ENCODE measurements around the gene TMEM52B.
"Not testable (repeated sequence)": the region's sequence is repeated elsewhere in the genome, so short reads cannot be mapped to it uniquely, and the experiment has no call there.

Gene TMEM52B

DNA sequence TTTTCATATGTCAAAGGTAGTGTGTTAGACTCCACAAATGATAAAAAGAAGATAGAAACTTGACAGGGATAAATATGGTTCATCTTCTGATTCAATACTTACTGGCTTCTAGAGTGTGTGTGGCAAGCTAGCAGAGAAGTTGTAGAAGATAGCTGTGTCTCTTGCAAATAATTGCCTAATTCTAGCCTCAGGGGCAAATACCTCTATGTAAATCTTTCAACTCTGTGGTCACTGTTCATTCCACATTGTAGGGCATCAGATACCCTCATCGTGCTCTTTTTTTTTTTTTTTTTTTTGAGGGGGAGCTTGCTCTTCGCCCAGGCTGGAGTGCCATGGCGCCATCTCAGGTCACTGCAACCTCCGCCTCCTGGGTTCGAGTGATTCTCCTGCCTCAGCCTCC, 8.6 kb upstream of the TMEM52B start:
- Histone ChIP-seq H3K9me3 (ENCODE audit: control insufficient read depth in 2 of 2, low read length in 2 of 2) (no peaks in the 10 kb centered on the region), H3K4me1 (ENCODE audit: control insufficient read depth in 2 of 2, insufficient read depth in 2 of 2, low read length in 2 of 2) (peaks cover 0 to 2% of the 10 kb centered on the region in 2 donors), H3K27ac (ENCODE audit: low read depth in 2 of 2, low read length in 2 of 2) (no peak overlapping the region), H3K27me3 (ENCODE audit: control insufficient read depth in 2 of 2, insufficient read depth in 2 of 2, low read length in 2 of 2) (no peaks in the 10 kb centered on the region), H3K4me3 (ENCODE audit: low read length in 2 of 2) (no peak overlapping the region), H3K36me3 (ENCODE audit: control insufficient read depth in 2 of 2, insufficient read depth in 2 of 2, low read length in 2 of 2) (no peaks in the 10 kb centered on the region), H3K9ac (ENCODE audit: low read depth in 1 of 2, low read length in 2 of 2) (no peak overlapping the region)

DNA sequence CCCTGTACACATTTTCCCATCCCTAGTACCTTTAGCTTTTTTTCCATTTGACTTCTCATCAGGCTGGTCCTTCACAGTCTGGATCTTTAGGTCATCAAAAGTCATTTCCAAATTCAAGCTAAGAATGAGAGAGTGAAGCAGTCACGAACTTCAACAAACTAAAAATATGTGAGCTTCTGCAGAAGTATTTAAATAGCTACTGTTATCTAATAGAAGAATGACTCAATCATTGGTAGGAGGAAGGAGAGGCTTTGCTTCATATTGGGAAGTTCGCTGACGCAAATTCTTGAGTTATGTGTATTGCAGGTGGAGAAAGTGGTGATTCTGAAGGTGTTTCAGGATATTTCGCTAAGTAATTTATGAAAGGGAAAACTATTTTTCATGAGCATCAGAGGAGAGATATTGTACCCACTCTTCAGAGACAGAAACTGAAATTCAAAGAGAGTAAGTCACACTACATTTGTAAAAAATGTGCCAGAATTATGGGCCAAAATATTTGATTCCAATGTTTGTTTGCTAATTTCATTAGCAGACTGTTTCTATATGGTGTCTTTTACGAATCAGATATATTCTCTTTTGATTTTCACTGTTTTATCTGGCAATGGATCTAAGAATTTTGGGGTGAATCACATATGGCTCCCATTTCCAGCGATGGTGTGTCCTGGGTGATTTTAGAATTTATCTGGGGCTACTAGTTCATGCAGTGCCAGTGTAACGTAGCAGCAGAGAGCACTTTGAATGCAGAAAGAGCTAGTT, 6.7 kb upstream of the TMEM52B start, which contains the start of gene OLR1:
Gene OLR1, minus strand, starts transcription at position 160 of the 756 bp plus-strand sequence. Its CDS starts 55 bp downstream, at position 105.
- Histone ChIP-seq H3K4me3 (ENCODE audit: low read length in 2 of 2) (no peak within 1 kb of the TSS), H3K36me3 (ENCODE audit: control insufficient read depth in 2 of 2, insufficient read depth in 2 of 2, low read length in 2 of 2) (no peaks in the 10 kb centered on the region), H3K27ac (ENCODE audit: low read depth in 2 of 2, low read length in 2 of 2) (no peak within 1 kb of the TSS), H3K9me3 (ENCODE audit: control insufficient read depth in 2 of 2, low read length in 2 of 2) (no peaks in the 10 kb centered on the region), H3K9ac (ENCODE audit: low read depth in 1 of 2, low read length in 2 of 2) (no peak within 1 kb of the TSS), H3K27me3 (ENCODE audit: control insufficient read depth in 2 of 2, insufficient read depth in 2 of 2, low read length in 2 of 2) (no peaks in the 10 kb centered on the region), H3K4me1 (ENCODE audit: control insufficient read depth in 2 of 2, insufficient read depth in 2 of 2, low read length in 2 of 2) (peaks cover 4 to 10% of the 10 kb centered on the region in 2 donors)

DNA sequence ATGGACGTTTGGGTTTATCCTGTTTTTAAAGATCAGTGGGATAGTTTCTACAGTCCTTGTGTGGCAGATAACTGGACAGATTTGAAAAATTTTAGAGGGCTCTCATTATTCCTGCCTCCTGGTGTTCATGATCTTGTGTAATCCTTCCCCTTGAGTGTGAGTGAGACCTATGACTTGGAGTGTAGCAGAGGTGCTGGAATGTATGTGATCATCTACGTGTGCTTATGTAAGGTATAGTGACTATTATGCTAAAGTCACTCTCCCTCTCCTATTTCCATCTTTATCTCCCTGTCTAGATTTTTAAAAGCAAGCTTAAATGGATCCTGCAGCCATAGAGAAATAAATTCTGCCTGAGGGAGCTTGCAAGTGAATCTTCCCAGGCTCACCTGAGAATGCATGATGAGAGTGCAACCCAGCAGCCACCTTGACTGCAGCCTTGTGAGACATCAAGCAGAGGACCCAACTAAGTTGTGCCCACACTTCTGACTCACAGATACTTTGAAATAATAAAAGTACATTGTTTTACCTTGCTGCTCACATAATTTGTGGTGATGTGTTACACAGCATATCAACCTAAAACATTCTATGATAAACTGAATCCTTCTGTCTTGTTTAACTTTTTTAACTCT, 3.7 kb upstream of the TMEM52B start:
- Histone ChIP-seq H3K36me3 (ENCODE audit: control insufficient read depth in 2 of 2, insufficient read depth in 2 of 2, low read length in 2 of 2) (no peaks in the 10 kb centered on the region), H3K4me3 (ENCODE audit: low read length in 2 of 2) (no peak overlapping the region), H3K27me3 (ENCODE audit: control insufficient read depth in 2 of 2, insufficient read depth in 2 of 2, low read length in 2 of 2) (no peaks in the 10 kb centered on the region), H3K9ac (ENCODE audit: low read depth in 1 of 2, low read length in 2 of 2) (no peak overlapping the region), H3K4me1 (ENCODE audit: control insufficient read depth in 2 of 2, insufficient read depth in 2 of 2, low read length in 2 of 2) (peaks cover 4 to 10% of the 10 kb centered on the region in 2 donors), H3K9me3 (ENCODE audit: control insufficient read depth in 2 of 2, low read length in 2 of 2) (no peaks in the 10 kb centered on the region), H3K27ac (ENCODE audit: low read depth in 2 of 2, low read length in 2 of 2) (peak overlapping the region in 1 of 2 donors; percentile 11)

DNA sequence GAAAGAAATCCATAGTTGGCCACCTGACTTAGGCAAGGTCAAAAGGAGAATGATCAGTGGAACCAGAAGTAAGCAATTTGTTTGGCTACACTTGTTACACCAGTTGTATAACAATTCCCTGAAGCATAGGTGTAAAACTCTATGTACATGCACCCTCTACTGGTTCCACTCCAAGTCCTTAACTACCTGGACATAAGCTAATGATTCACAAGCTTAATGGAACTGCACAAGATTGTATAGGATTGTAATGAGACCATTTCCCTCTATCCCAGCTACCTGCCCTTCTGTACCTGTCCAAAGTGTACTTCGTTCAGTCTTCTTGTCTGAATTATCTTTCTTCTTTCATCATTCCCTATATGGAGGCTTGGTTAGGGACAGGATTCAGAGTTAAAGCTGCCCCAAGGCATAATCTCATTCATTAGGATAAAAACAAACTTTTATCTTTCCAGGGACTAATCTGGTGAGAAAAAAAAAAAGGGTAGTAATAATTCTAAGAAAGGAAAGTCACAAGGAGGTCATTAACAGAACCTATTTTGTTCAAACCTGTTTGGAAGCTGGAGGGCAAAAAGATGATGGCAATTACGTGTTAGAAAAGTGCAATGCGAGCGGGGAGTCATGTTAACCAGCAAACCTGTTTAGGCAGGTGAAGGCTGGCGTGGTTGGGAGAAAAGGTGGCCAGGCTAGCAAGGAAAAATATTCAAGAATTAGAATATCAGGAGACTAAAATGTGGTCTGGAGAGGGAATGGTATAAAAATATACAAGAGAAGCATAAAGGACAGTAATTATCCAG, 2.8 kb upstream of the TMEM52B start:
- Histone ChIP-seq H3K9ac (ENCODE audit: low read depth in 1 of 2, low read length in 2 of 2) (no peak overlapping the region), H3K4me3 (ENCODE audit: low read length in 2 of 2) (no peak overlapping the region), H3K27ac (ENCODE audit: low read depth in 2 of 2, low read length in 2 of 2) (peak overlapping the region in 1 of 2 donors; percentile 11), H3K9me3 (ENCODE audit: control insufficient read depth in 2 of 2, low read length in 2 of 2) (no peaks in the 10 kb centered on the region), H3K4me1 (ENCODE audit: control insufficient read depth in 2 of 2, insufficient read depth in 2 of 2, low read length in 2 of 2) (peaks cover 4 to 10% of the 10 kb centered on the region in 2 donors), H3K36me3 (ENCODE audit: control insufficient read depth in 2 of 2, insufficient read depth in 2 of 2, low read length in 2 of 2) (no peaks in the 10 kb centered on the region), H3K27me3 (ENCODE audit: control insufficient read depth in 2 of 2, insufficient read depth in 2 of 2, low read length in 2 of 2) (no peaks in the 10 kb centered on the region)

DNA sequence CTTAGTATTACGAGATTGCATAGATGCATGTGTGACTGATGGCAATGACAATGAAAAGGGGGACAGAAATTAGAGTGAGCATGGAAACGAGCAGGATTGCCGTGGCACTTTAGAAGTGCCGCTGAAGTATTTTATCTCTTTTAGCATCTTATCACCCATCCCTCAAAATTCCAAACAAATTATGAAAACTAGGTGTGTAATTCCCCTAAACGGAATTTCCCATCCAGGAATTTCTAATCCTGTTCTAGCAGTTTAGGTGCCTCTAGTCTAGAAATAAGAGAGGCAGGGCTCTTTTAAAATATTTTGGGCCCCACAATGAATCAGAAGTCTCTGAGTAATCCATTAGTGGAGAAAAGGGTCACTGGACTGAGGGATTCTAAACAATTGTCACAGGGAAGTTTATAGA, 947 bp downstream of the TMEM52B start:
- Histone ChIP-seq H3K4me1 (ENCODE audit: control insufficient read depth in 2 of 2, insufficient read depth in 2 of 2, low read length in 2 of 2) (peaks cover 4 to 10% of the 10 kb centered on the region in 2 donors), H3K27ac (ENCODE audit: low read depth in 2 of 2, low read length in 2 of 2) (no peak overlapping the region), H3K27me3 (ENCODE audit: control insufficient read depth in 2 of 2, insufficient read depth in 2 of 2, low read length in 2 of 2) (peaks cover 0 to 4% of the 10 kb centered on the region in 2 donors), H3K9ac (ENCODE audit: low read depth in 1 of 2, low read length in 2 of 2) (no peak overlapping the region), H3K4me3 (ENCODE audit: low read length in 2 of 2) (no peak overlapping the region), H3K36me3 (ENCODE audit: control insufficient read depth in 2 of 2, insufficient read depth in 2 of 2, low read length in 2 of 2) (no peaks in the 10 kb centered on the region), H3K9me3 (ENCODE audit: control insufficient read depth in 2 of 2, low read length in 2 of 2) (no peaks in the 10 kb centered on the region)

DNA sequence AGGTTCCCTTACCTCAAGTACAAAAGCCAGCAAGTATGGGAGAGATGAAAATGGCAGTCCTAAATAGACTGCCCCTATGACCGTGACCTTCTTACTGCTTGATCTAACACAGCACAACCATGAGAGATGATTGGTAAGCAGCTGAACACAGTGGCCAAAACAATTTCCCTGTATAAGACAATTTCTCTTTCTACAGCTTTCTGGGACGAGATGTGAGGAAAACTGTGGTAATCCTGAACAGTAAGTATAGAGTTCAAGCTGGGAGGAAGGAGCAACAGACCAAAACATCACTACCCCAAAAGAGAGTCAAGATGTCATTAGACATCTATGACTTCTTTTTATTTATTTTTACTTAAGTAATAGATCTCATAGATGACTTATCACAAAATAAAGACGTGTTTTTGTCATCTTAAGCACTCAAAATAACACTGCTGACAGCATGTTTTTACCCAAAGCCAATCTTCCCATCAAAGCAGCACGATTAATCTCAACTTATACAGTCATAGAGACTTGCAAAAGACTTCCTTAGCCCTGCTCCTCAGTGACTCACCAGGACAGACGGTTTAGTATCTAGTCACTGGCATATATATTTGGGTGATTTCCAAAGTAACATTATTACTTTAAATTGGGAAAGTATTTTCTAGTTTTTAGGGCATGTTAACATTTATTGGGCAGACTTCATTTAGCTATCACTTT, 3.7 kb downstream of the TMEM52B start:
- Histone ChIP-seq H3K36me3 (ENCODE audit: control insufficient read depth in 2 of 2, insufficient read depth in 2 of 2, low read length in 2 of 2) (no peaks in the 10 kb centered on the region), H3K9me3 (ENCODE audit: control insufficient read depth in 2 of 2, low read length in 2 of 2) (no peaks in the 10 kb centered on the region), H3K9ac (ENCODE audit: low read depth in 1 of 2, low read length in 2 of 2) (no peak overlapping the region), H3K27me3 (ENCODE audit: control insufficient read depth in 2 of 2, insufficient read depth in 2 of 2, low read length in 2 of 2) (peaks cover 0 to 4% of the 10 kb centered on the region in 2 donors), H3K27ac (ENCODE audit: low read depth in 2 of 2, low read length in 2 of 2) (no peak overlapping the region), H3K4me3 (ENCODE audit: low read length in 2 of 2) (no peak overlapping the region), H3K4me1 (ENCODE audit: control insufficient read depth in 2 of 2, insufficient read depth in 2 of 2, low read length in 2 of 2) (no peaks in the 10 kb centered on the region)

DNA sequence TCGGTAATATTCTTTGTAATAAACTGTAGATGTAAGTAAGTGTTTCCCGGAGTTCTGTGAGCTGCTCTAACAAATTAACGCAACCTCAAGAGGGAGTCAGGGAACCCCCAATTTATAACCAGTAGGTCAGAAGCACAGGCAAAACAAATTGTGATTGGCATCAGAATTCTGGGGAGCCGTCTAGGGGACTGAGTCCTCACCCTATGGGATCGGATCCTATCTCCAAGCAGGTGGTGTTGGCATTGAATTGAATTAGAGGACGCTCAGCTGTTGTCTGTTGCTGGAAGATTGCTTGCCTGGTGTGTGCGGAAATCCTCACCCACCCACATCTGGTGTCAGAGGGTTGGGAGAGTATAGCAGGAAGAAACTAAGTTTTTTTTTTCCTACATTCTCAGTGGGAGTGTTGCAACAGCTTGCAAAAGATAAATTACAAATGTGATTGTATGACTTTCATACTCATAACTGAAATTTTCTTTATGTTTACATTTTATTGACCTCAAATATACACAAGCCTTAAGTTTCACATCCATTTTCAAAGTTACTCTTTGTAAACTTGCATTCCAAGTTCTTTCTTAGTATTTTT, 5.5 kb downstream of the TMEM52B start:
- peaks cover 0 to 4% of the 10 kb centered on the region in 2 donors for H3K27me3 ChIP-seq (ENCODE audit: control insufficient read depth in 2 of 2, insufficient read depth in 2 of 2, low read length in 2 of 2)
- H3K4me3 ChIP-seq (ENCODE audit: low read length in 2 of 2), result no peak overlapping the region
- H3K9me3 ChIP-seq (ENCODE audit: control insufficient read depth in 2 of 2, low read length in 2 of 2), result no peaks in the 10 kb centered on the region
- H3K9ac ChIP-seq (ENCODE audit: low read depth in 1 of 2, low read length in 2 of 2), result no peak overlapping the region
- H3K27ac ChIP-seq (ENCODE audit: low read depth in 2 of 2, low read length in 2 of 2), result no peak overlapping the region
- no peaks in the 10 kb centered on the region for H3K36me3 ChIP-seq (ENCODE audit: control insufficient read depth in 2 of 2, insufficient read depth in 2 of 2, low read length in 2 of 2)
- no peaks in the 10 kb centered on the region for H3K4me1 ChIP-seq (ENCODE audit: control insufficient read depth in 2 of 2, insufficient read depth in 2 of 2, low read length in 2 of 2)

DNA sequence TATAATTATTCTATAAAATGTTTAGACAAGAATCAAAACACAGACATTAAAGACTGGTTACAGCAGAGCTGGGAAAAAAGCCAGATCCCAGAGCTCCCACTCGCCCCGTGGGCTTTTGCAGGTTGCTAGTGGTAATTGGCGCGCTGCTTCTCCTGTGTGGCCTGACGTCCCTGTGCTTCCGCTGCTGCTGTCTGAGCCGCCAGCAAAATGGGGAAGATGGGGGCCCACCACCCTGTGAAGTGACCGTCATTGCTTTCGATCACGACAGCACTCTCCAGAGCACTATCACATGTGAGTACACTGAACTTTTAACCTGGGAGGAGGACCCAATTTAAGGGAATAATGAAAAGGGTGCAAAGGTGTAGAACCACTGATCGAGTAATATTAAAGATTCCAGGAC, 7.5 kb downstream of the TMEM52B start:
- Histone ChIP-seq H3K9me3 (ENCODE audit: control insufficient read depth in 2 of 2, low read length in 2 of 2) (no peaks in the 10 kb centered on the region), H3K27me3 (ENCODE audit: control insufficient read depth in 2 of 2, insufficient read depth in 2 of 2, low read length in 2 of 2) (peaks cover 0 to 4% of the 10 kb centered on the region in 2 donors), H3K4me3 (ENCODE audit: low read length in 2 of 2) (no peak overlapping the region), H3K36me3 (ENCODE audit: control insufficient read depth in 2 of 2, insufficient read depth in 2 of 2, low read length in 2 of 2) (no peaks in the 10 kb centered on the region), H3K9ac (ENCODE audit: low read depth in 1 of 2, low read length in 2 of 2) (no peak overlapping the region), H3K4me1 (ENCODE audit: control insufficient read depth in 2 of 2, insufficient read depth in 2 of 2, low read length in 2 of 2) (no peaks in the 10 kb centered on the region), H3K27ac (ENCODE audit: low read depth in 2 of 2, low read length in 2 of 2) (no peak overlapping the region)

DNA sequence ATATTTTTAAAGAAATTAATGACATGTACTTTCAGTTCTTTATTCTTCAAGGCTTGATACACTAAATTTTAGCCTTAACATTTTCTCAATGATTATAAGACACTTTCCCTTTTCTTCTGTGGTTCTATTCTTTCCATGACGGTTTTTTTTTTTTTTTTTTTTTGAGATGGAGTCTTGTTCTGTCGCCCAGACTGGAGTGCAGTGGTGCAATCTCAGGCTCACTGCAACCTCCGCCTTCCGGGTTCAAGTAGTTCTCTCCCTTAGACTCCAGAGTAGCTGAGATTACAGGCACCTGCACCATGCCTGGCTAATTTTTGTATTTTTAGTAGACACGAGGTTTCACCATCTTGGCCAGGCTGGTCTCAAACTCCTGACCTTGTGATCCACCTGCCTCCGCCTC, 8.1 kb downstream of the TMEM52B start:
- not testable (repeated sequence) for H3K4me1 ChIP-seq (ENCODE audit: control insufficient read depth in 2 of 2, insufficient read depth in 2 of 2, low read length in 2 of 2); H3K27me3 ChIP-seq (ENCODE audit: control insufficient read depth in 2 of 2, insufficient read depth in 2 of 2, low read length in 2 of 2); H3K9ac ChIP-seq (ENCODE audit: low read depth in 1 of 2, low read length in 2 of 2); H3K36me3 ChIP-seq (ENCODE audit: control insufficient read depth in 2 of 2, insufficient read depth in 2 of 2, low read length in 2 of 2); H3K9me3 ChIP-seq (ENCODE audit: control insufficient read depth in 2 of 2, low read length in 2 of 2); H3K4me3 ChIP-seq (ENCODE audit: low read length in 2 of 2); H3K27ac ChIP-seq (ENCODE audit: low read depth in 2 of 2, low read length in 2 of 2)

All from mucosa of rectum (tissue), 2 donors.